WTC11 (cell line): ENCODE measurements around the gene RASSF1. TPM values are rescaled to one million over a fixed set of nuclear protein-coding genes. Genes with fewer than 3 reads are reported as not detected.

ENCODE experiments used
- ATAC-seq: fragments of 200-7000 bp; cut with Tn5 transposase; 2 replicates; pipeline ENCODE4 v1.10.0; 2021; ENCODE audit warnings: mild to moderate bottlenecking, moderate library complexity
- Bru-seq: library from RNA; stranded (reverse); fragments of 400-500 nt; gene quantifications from one replicate; lab custom pipeline; 2021; lab: Mats Ljungman, UMichigan
- CTCF ChIA-PET: fragments of 300-600 bp; sonication (Branson Sonifier 250); formaldehyde crosslinking; loops from one replicate; lab custom pipeline; 2021; ENCODE audit warnings: antibody characterized with exemption; lab: Charles Lee
- POLR2A ChIA-PET: fragments of 350-600 bp; sonication (Branson Sonifier 250); formaldehyde crosslinking; loops from one replicate; lab custom pipeline; 2021; ENCODE audit warnings: antibody characterized with exemption; lab: Charles Lee
- DNase-seq: peaks from one replicate; pipeline ENCODE4 v3.0.0; 2021; ENCODE audit warnings: low spot score
- H3K27ac Mint-ChIP-seq: 2 replicates; pipeline ENCODE4 v1.8.0; 2021; ENCODE audit warnings: mixed read lengths
- H3K27me3 Mint-ChIP-seq: 2 replicates; pipeline ENCODE4 v1.8.0; 2021; ENCODE audit warnings: low read depth, mild to moderate bottlenecking, moderate library complexity, mixed read lengths
- H3K36me3 Mint-ChIP-seq: 2 replicates; pipeline ENCODE4 v1.8.0; 2021; ENCODE audit warnings: mixed read lengths
- H3K4me1 Mint-ChIP-seq: 2 replicates; pipeline ENCODE4 v1.8.0; 2022; ENCODE audit warnings: mixed read lengths
- H3K4me3 Mint-ChIP-seq: 2 replicates; pipeline ENCODE4 v1.8.0; 2021; ENCODE audit warnings: mild to moderate bottlenecking, moderate library complexity, mixed read lengths
- H3K9me3 Mint-ChIP-seq: 2 replicates; pipeline ENCODE4 v1.8.0; 2021; ENCODE audit warnings: mixed read lengths
- ATF1 ChIP-seq: sonication (generic); formaldehyde crosslinking; IDR thresholded peaks from 2 replicates; pipeline ENCODE4 v1.8.1; 2023; ENCODE audit warnings: mild to moderate bottlenecking, moderate library complexity, missing genetic modification reagents
- ETV6 ChIP-seq: sonication (generic); formaldehyde crosslinking; IDR thresholded peaks from 2 replicates; pipeline ENCODE4 v1.8.1; 2022; ENCODE audit warnings: mild to moderate bottlenecking, missing genetic modification reagents
- FOXK1 ChIP-seq: sonication (generic); formaldehyde crosslinking; IDR thresholded peaks from 2 replicates; pipeline ENCODE4 v1.8.0; 2022; ENCODE audit warnings: mild to moderate bottlenecking, moderate library complexity, missing genetic modification reagents
- FOXP1 ChIP-seq: sonication (generic); formaldehyde crosslinking; IDR thresholded peaks from 2 replicates; pipeline ENCODE4 v1.8.0; 2022; ENCODE audit warnings: missing genetic modification reagents, mild to moderate bottlenecking, moderate library complexity, borderline replicate concordance
- GRHL2 ChIP-seq: fragments of 250-450 bp; sonication (Bioruptor Pico); IDR thresholded peaks from 2 replicates; pipeline ENCODE4 v1.8.0; 2022; ENCODE audit warnings: mild to moderate bottlenecking, moderate library complexity; ENCODE audit not compliant: insufficient replicate concordance, severe bottlenecking
- HMGA2 ChIP-seq: fragments of 250-450 bp; sonication (Bioruptor Pico); IDR thresholded peaks from 2 replicates; pipeline ENCODE4 v1.4.0; 2021; ENCODE audit warnings: mild to moderate bottlenecking, moderate library complexity
- JUN ChIP-seq: sonication (generic); formaldehyde crosslinking; IDR thresholded peaks from 2 replicates; pipeline ENCODE4 v1.8.0; 2023; ENCODE audit warnings: mild to moderate bottlenecking, missing genetic modification reagents
- MAX ChIP-seq: sonication (generic); formaldehyde crosslinking; IDR thresholded peaks from 2 replicates; pipeline ENCODE4 v1.8.0; 2022; ENCODE audit warnings: mild to moderate bottlenecking, missing genetic modification reagents
- MYBL2 ChIP-seq: sonication (generic); formaldehyde crosslinking; IDR thresholded peaks from 2 replicates; pipeline ENCODE4 v1.8.1; 2023; ENCODE audit warnings: mild to moderate bottlenecking, moderate library complexity, missing genetic modification reagents
- PRDM15 ChIP-seq: sonication (generic); formaldehyde crosslinking; IDR thresholded peaks from 2 replicates; pipeline ENCODE4 v1.8.0; 2022; ENCODE audit warnings: missing genetic modification reagents
- RELA ChIP-seq: sonication (generic); formaldehyde crosslinking; IDR thresholded peaks from 2 replicates; pipeline ENCODE4 v1.8.1; 2022; ENCODE audit warnings: missing genetic modification reagents, mild to moderate bottlenecking, borderline replicate concordance
- SMAD3 ChIP-seq: sonication (generic); formaldehyde crosslinking; IDR thresholded peaks from 2 replicates; pipeline ENCODE4 v1.8.0; 2022; ENCODE audit warnings: missing genetic modification reagents, mild to moderate bottlenecking, borderline replicate concordance
- SP1 ChIP-seq: sonication (generic); formaldehyde crosslinking; conservative IDR thresholded peaks from 2 replicates; pipeline ENCODE4 v1.8.1; 2022; ENCODE audit warnings: missing genetic modification reagents
- STAT6 ChIP-seq: sonication (generic); formaldehyde crosslinking; conservative IDR thresholded peaks from 2 replicates; pipeline ENCODE4 v1.8.1; 2023; ENCODE audit warnings: mild to moderate bottlenecking, low read depth, missing genetic modification reagents, moderate library complexity
- TCF7 ChIP-seq: sonication (generic); formaldehyde crosslinking; IDR thresholded peaks from 2 replicates; pipeline ENCODE4 v1.8.0; 2022; ENCODE audit warnings: mild to moderate bottlenecking, low read depth, missing genetic modification reagents, moderate library complexity
- TEAD1 ChIP-seq: sonication (generic); formaldehyde crosslinking; IDR thresholded peaks from 2 replicates; pipeline ENCODE4 v1.8.0; 2022; ENCODE audit warnings: mild to moderate bottlenecking, missing genetic modification reagents
- TP53 ChIP-seq: sonication (generic); formaldehyde crosslinking; IDR thresholded peaks from 2 replicates; pipeline ENCODE4 v1.8.1; 2023; ENCODE audit warnings: mild to moderate bottlenecking, missing genetic modification reagents
- USF1 ChIP-seq: sonication (generic); formaldehyde crosslinking; IDR thresholded peaks from 2 replicates; pipeline ENCODE4 v1.8.0; 2022; ENCODE audit warnings: mild to moderate bottlenecking, missing genetic modification reagents
- USF2 ChIP-seq: sonication (generic); formaldehyde crosslinking; IDR thresholded peaks from 2 replicates; pipeline ENCODE4 v1.8.1; 2023; ENCODE audit warnings: mild to moderate bottlenecking, missing genetic modification reagents, moderate library complexity
- ZNF121 ChIP-seq: sonication (generic); formaldehyde crosslinking; IDR thresholded peaks from 2 replicates; pipeline ENCODE4 v1.8.0; 2023; ENCODE audit warnings: missing genetic modification reagents
- ZNF138 ChIP-seq: sonication (generic); formaldehyde crosslinking; conservative IDR thresholded peaks from 2 replicates; pipeline ENCODE4 v1.8.1; 2022; ENCODE audit warnings: mild to moderate bottlenecking, moderate library complexity, missing genetic modification reagents
- ZNF232 ChIP-seq: sonication (generic); formaldehyde crosslinking; IDR thresholded peaks from 2 replicates; pipeline ENCODE4 v1.8.0; 2022; ENCODE audit warnings: mild to moderate bottlenecking, missing genetic modification reagents
- ZNF263 ChIP-seq: sonication (generic); formaldehyde crosslinking; IDR thresholded peaks from 2 replicates; pipeline ENCODE4 v1.8.1; 2022; ENCODE audit warnings: low read depth, mild to moderate bottlenecking, moderate library complexity, missing genetic modification reagents
- ZNF423 ChIP-seq: fragments of 250-450 bp; sonication (Bioruptor Pico); IDR thresholded peaks from 2 replicates; pipeline ENCODE4 v2.1.2; 2022; ENCODE audit warnings: mild to moderate bottlenecking, moderate library complexity
- ZSCAN18 ChIP-seq: fragments of 250-450 bp; sonication (Bioruptor Pico); IDR thresholded peaks from 2 replicates; pipeline ENCODE4 v2.1.2; 2022; ENCODE audit warnings: mild to moderate bottlenecking, moderate library complexity
- long read RNA-seq, 3 experiments: library from RNA in 1 of 3; library from capped mRNA in 1 of 3; library from polyadenylated mRNA in 1 of 3; unstranded in 2 of 3; stranded (forward) in 1 of 3; transcript quantifications; one replicate each; pipeline ENCODE4 v2.0.0, GENCODE V29; 2021
- total RNA-seq: library from RNA; stranded (reverse); gene quantifications from 3 replicates; pipeline ENCODE4 v1.2.3, GENCODE V29; 2021

The RASSF1 gene
- total RNA-seq (13.2 to 14.5 TPM (median 14.5 TPM) in 3 replicates), Bru-seq, nascent RNA (percentile 75 among the genes with signal in this experiment)
- long read RNA-seq, experiment 1, transcript RASSF1-201 (5 exons, 1,757 nt): major isoform, 59 of 71 reads
- long read RNA-seq, experiment 1, partial matches to known transcripts: 2 of 71 reads
- long read RNA-seq, experiment 1, other reads (novel, unspliced or antisense): 8 of 71 reads
- long read RNA-seq, experiment 2, transcript RASSF1-201 (5 exons, 1,757 nt): major isoform, 9 of 11 reads
- long read RNA-seq, experiment 2, partial matches to known transcripts: 1 of 11 reads
- long read RNA-seq, experiment 2, other reads (novel, unspliced or antisense): 0 of 11 reads
- long read RNA-seq, experiment 3, transcript RASSF1-201 (5 exons, 1,757 nt): major isoform, 8 of 8 reads
- long read RNA-seq, experiment 3, partial matches to known transcripts: 0 of 8 reads
- long read RNA-seq, experiment 3, other reads (novel, unspliced or antisense): 0 of 8 reads

- peaks cover 77% of the 10 kb centered on the region for H3K27me3 Mint-ChIP-seq
- H3K4me3 Mint-ChIP-seq: peak within 1 kb of the TSS; percentile 95
- H3K27ac Mint-ChIP-seq: no peak within 1 kb of the TSS
- peaks cover 33% of the 10 kb centered on the region for H3K4me1 Mint-ChIP-seq
- H3K9me3 Mint-ChIP-seq: no peaks in the 10 kb centered on the region
- H3K36me3 Mint-ChIP-seq: no peaks in the 10 kb centered on the region
- ATAC-seq (peak; percentile 0; the same call in 1 of the 2 replicates), DNase-seq (peak; percentile 59)
- ChIA-PET CTCF (interaction anchor here (0.6 to 1.9 kb wide), 15 partner anchors 10 to 276 kb away, joined by 3 to 10 read pairs (median 4); partner anchors contain the start of genes CISH, CYB561D2, HYAL1 and HYAL3), POLR2A (no interaction called here)
- TF ChIP-seq GRHL2 (CRISPR knock-in tag) (no peak), USF2 (CRISPR knock-in tag) (0 out of 2 replicates have a peak, but pooled peaks have one; percentile 7), SMAD3 (CRISPR knock-in tag) (0 out of 2 replicates have a peak, but pooled peaks have one; percentile 30), ZNF121 (CRISPR knock-in tag) (peak; percentile 13; the same call in 1 of the 2 replicates), HMGA2 (CRISPR knock-in tag) (no peak), FOXP1 (peak; percentile 76), ZNF423 (CRISPR knock-in tag) (peak; percentile 29; the same call in 1 of the 2 replicates), TEAD1 (CRISPR knock-in tag) (0 out of 2 replicates have a peak, but pooled peaks have one; percentile 67), ETV6 (CRISPR knock-in tag) (peak; percentile 40), MYBL2 (peak; percentile 85), ZNF263 (peak; percentile 22; the same call in 1 of the 2 replicates), TP53 (peak; percentile 61), ATF1 (no peak), MAX (CRISPR knock-in tag) (peak; percentile 85; the same call in 1 of the 2 replicates), RELA (0 out of 2 replicates have a peak, but pooled peaks have one; percentile 23), TCF7 (peak; percentile 87), ZNF138 (CRISPR knock-in tag) (no peak), ZSCAN18 (CRISPR knock-in tag) (no peak), ZNF232 (peak; percentile 86; the same call in 1 of the 2 replicates), JUN (CRISPR knock-in tag) (0 out of 2 replicates have a peak, but pooled peaks have one; percentile 56), PRDM15 (peak; percentile 24; the same call in 1 of the 2 replicates), SP1 (CRISPR knock-in tag) (peak; percentile 60), FOXK1 (CRISPR knock-in tag) (no peak; the same call in 1 of the 2 replicates), STAT6 (no peak), USF1 (peak; percentile 53; the same call in 1 of the 2 replicates)
Measured at GRCh38 chr3:50340448-50341329, at the start of gene RASSF1. Gene RASSF1 (minus strand): TSS chr3:50340836. CDS start chr3:50340805, 31 bp downstream.
